GM12874 (cell line): ENCODE results near the gene LCA5.

Experiments
- CTCF ChIP-seq: IDR thresholded peaks from 2 replicates; pipeline ENCODE4 v1.5.1; 2011; ENCODE audit warnings: low read depth, mild to moderate bottlenecking, control low read depth, low read length, moderate library complexity; ENCODE audit not compliant: insufficient read depth

Gene LCA5

GRCh38 chr6:79546186-79546585 lies 9.0 kb upstream of the LCA5 start:
- no peak for TF ChIP-seq CTCF

- peak; percentile 42; the same call in 1 of the 2 replicates for TF ChIP-seq CTCF
Measured at GRCh38 chr6:79544939-79545450, 7.8 kb upstream of the LCA5 start.

- no peak for TF ChIP-seq CTCF
Measured at GRCh38 chr6:79544299-79544927, 7.2 kb upstream of the LCA5 start.

GRCh38 chr6:79543886-79544285 lies 6.7 kb upstream of the LCA5 start:
- TF ChIP-seq CTCF: no peak

GRCh38 chr6:79543411-79543810 lies 6.2 kb upstream of the LCA5 start:
- TF ChIP-seq CTCF: no peak

GRCh38 chr6:79538106-79538971 lies 1.1 kb upstream of the LCA5 start:
- TF ChIP-seq CTCF: no peak

- TF ChIP-seq CTCF: no peak
Measured at GRCh38 chr6:79536585-79536953, 661 bp downstream of the LCA5 start.
